GM18511 (cell line): ENCODE measurements around the gene GCN1.

Experiments used
- ATAC-seq: cut with Tn5 transposase; IDR thresholded peaks from one replicate; pipeline ENCODE4 v1.9.1; 2021; ENCODE audit warnings: mild to moderate bottlenecking, moderate library complexity; ENCODE audit not compliant: unreplicated experiment

GCN1 gene

GRCh38 chr12:120183211-120183631 is 11.3 kb downstream of the GCN1 start:
- ATAC-seq = no peak

- ATAC-seq = no peak
These were observed 12.4 kb downstream of the GCN1 start for GRCh38 chr12:120181991-120182631.

GRCh38 chr12:120180975-120181374 is 13.5 kb downstream of the GCN1 start:
- ATAC-seq = no peak

GRCh38 chr12:120175537-120175936 is 19.0 kb downstream of the GCN1 start:
- ATAC-seq = no peak

- ATAC-seq = no peak
These were observed 19.5 kb downstream of the GCN1 start for GRCh38 chr12:120175062-120175461.

- ATAC-seq = no peak
These were observed 22.5 kb downstream of the GCN1 start for GRCh38 chr12:120172053-120172452.

GRCh38 chr12:120170631-120171030 is 23.9 kb downstream of the GCN1 start:
- ATAC-seq = no peak

GRCh38 chr12:120169946-120170345 is 24.6 kb downstream of the GCN1 start:
- ATAC-seq = no peak

- ATAC-seq = no peak
These were observed 26.2 kb downstream of the GCN1 start for GRCh38 chr12:120168337-120168736.

- no peak for ATAC-seq
These were observed 26.9 kb downstream of the GCN1 start for GRCh38 chr12:120167529-120168095.

GRCh38 chr12:120164293-120164692 is 30.2 kb downstream of the GCN1 start:
- no peak for ATAC-seq

GRCh38 chr12:120162763-120163162 is 31.8 kb downstream of the GCN1 start:
- ATAC-seq = no peak

- no peak for ATAC-seq
These were observed 32.7 kb downstream of the GCN1 start for GRCh38 chr12:120161852-120162251.

- ATAC-seq = no peak
These were observed 34.8 kb downstream of the GCN1 start for GRCh38 chr12:120159509-120160237.

- ATAC-seq = no peak
These were observed 36.2 kb downstream of the GCN1 start for GRCh38 chr12:120158351-120158750.

- no peak for ATAC-seq
These were observed 36.8 kb downstream of the GCN1 start for GRCh38 chr12:120157678-120158077.

GRCh38 chr12:120156315-120157259 is 37.9 kb downstream of the GCN1 start:
- no peak for ATAC-seq

- no peak for ATAC-seq
These were observed 39.4 kb downstream of the GCN1 start for GRCh38 chr12:120155072-120155471.

- ATAC-seq = no peak
These were observed 43.5 kb downstream of the GCN1 start for GRCh38 chr12:120150919-120151525.

- ATAC-seq = no peak
These were observed 46.5 kb downstream of the GCN1 start for GRCh38 chr12:120148011-120148410.

- no peak for ATAC-seq
These were observed 49.4 kb downstream of the GCN1 start for GRCh38 chr12:120145164-120145563.
